A549 (cell line): ENCODE data around the gene TFEB. TPM values are rescaled to one million over a fixed set of nuclear protein-coding genes. Genes with fewer than 3 reads are reported as not detected.

Experiments used
- ATAC-seq, 2 experiments: fragments of 200-7000 bp in 1 of 2; fragments of >200 bp in 1 of 2; cut with Nextera tagmentation in 1 of 2; cut with Tn5 transposase in 1 of 2; 3 replicates each; pipeline versions ENCODE4 v1.8.0 to v1.9.1; 2018 to 2020; ENCODE audit warnings: mild to moderate bottlenecking in 1 of 2, moderate library complexity in 1 of 2
- CTCF ChIA-PET: fragments of 300-600 bp; sonication (Branson Sonifier 250); formaldehyde crosslinking; extraction: SDS; loops from one replicate; lab custom pipeline; 2021; ENCODE audit warnings: antibody characterized with exemption, inconsistent platforms; lab: Yijun Ruan, JAX
- POLR2A ChIA-PET: fragments of 350-600 bp; formaldehyde crosslinking; extraction: SDS; loops from one replicate; lab custom pipeline; 2021; ENCODE audit warnings: antibody characterized with exemption, inconsistent platforms; lab: Yijun Ruan, JAX
- DNase-seq, 2 experiments: peaks; one replicate each; pipeline versions ENCODE4 v3.0.0 to v3.0.0-alpha.2; 2011 to 2016; ENCODE audit warnings: low read depth in 1 of 2, low spot score in 1 of 2
- FAIRE-seq: peaks from 2 replicates; lab custom pipeline; 2011; peaks lifted over from hg19 to GRCh38; lab: Jason Lieb, UNC
- H3K27ac ChIP-seq, 2 experiments: fragments of >200 bp; sonication (Bioruptor Twin); formaldehyde crosslinking; 3 replicates each; pipeline ENCODE4 v1.5.1; 2016 to 2017
- H3K4me1 ChIP-seq: fragments of >200 bp; sonication (Bioruptor Twin); formaldehyde crosslinking; 3 replicates; pipeline ENCODE4 v1.6.1; 2016
- H3K4me2 ChIP-seq: fragments of >200 bp; sonication (Bioruptor Twin); formaldehyde crosslinking; 3 replicates; pipeline ENCODE4 v1.6.1; 2016
- H3K4me3 ChIP-seq: fragments of >200 bp; sonication (Bioruptor Twin); formaldehyde crosslinking; 3 replicates; pipeline ENCODE4 v1.5.1; 2016
- H3K9me3 ChIP-seq: fragments of >200 bp; sonication (Bioruptor Twin); formaldehyde crosslinking; 3 replicates; pipeline ENCODE4 v1.6.1; 2016
- CBX8 ChIP-seq: fragments of 200-600 bp; sonication (generic); IDR thresholded peaks from 2 replicates; pipeline ENCODE4 v1.6.1; 2016
- CTCF ChIP-seq: fragments of >200 bp; sonication (Bioruptor Twin); formaldehyde crosslinking; IDR thresholded peaks from 3 replicates; pipeline ENCODE4 v1.5.1; 2016
- EHF ChIP-seq: fragments of 250-450 bp; sonication (Bioruptor Pico); IDR thresholded peaks from 2 replicates; pipeline ENCODE4 v1.5.0; 2020; ENCODE audit warnings: mild to moderate bottlenecking
- EHMT2 ChIP-seq: fragments of 200-600 bp; sonication (generic); IDR thresholded peaks from 2 replicates; pipeline ENCODE4 v1.6.1; 2016; ENCODE audit warnings: antibody characterized with exemption, low read depth, mild to moderate bottlenecking, moderate library complexity
- FOSL2 ChIP-seq, 2 experiments: fragments of 450-650 bp in 1 of 2; fragments of >200 bp in 1 of 2; sonication (Bioruptor Twin) in 1 of 2; formaldehyde crosslinking; IDR thresholded peaks; 2 replicates each; pipeline versions ENCODE4 v1.5.0 to v1.6.1; 2016 to 2020; ENCODE audit warnings: mild to moderate bottlenecking in 1 of 2, moderate library complexity in 1 of 2
- JUN ChIP-seq, 2 experiments: fragments of >200 bp; sonication (Bioruptor Twin); formaldehyde crosslinking; IDR thresholded peaks; 2 replicates in 1 of 2; 3 replicates in 1 of 2; pipeline ENCODE4 v1.6.1; 2016 to 2017
- MAX ChIP-seq: IDR thresholded peaks from 2 replicates; pipeline ENCODE4 v1.6.1; 2012
- NFE2L2 ChIP-seq: fragments of 150-350 bp; conservative IDR thresholded peaks from 2 replicates; pipeline ENCODE4 v1.6.1; 2014; ENCODE audit warnings: low read length
- NPAS2 ChIP-seq: fragments of 250-450 bp; sonication (Bioruptor Pico); IDR thresholded peaks from 2 replicates; pipeline ENCODE4 v1.8.0; 2022; ENCODE audit warnings: mild to moderate bottlenecking, moderate library complexity, borderline replicate concordance
- PBX3 ChIP-seq: IDR thresholded peaks from 2 replicates; pipeline ENCODE4 v1.6.1; 2012
- REST ChIP-seq: fragments of 200-600 bp; sonication (generic); IDR thresholded peaks from 2 replicates; pipeline ENCODE4 v1.6.1; 2016; ENCODE audit warnings: antibody characterized with exemption, mild to moderate bottlenecking, moderate library complexity
- RFX5 ChIP-seq: fragments of 450-650 bp; IDR thresholded peaks from 2 replicates; pipeline ENCODE4 v1.7.1; 2014; ENCODE audit warnings: antibody characterized with exemption, mild to moderate bottlenecking, moderate library complexity
- USF2 ChIP-seq: fragments of 450-650 bp; IDR thresholded peaks from 2 replicates; pipeline ENCODE4 v1.6.1; 2014; ENCODE audit warnings: antibody characterized with exemption
- WGBS: methylation state at CpG from one replicate; pipeline ENCODE4 v1.1.6; 2017; ENCODE audit errors: missing lambda C conversion rate; 5-methylcytosine and 5-hydroxymethylcytosine counted together
- polyA plus RNA-seq, 4 experiments: library from polyadenylated mRNA; depleted of rRNA in 3 of 4; stranded (reverse); fragments of >200 nt; fragmentation: RNase III in 1 of 4; extraction: RNeasy Plus Mini Kit Qiagen cat#74134 plus additional on column Dnase treatment in 1 of 4; gene quantifications; 2 replicates in 3 of 4; 3 replicates in 1 of 4; pipeline ENCODE4 v1.2.3, GENCODE V29; 2011 to 2017

TFEB gene
- polyA plus RNA-seq, 2 of the 4 experiments (the other 2 are of a cell fraction), result 3.1 to 6.1 TPM

GRCh38 chr6:41651246-41651961 lies 84.0 kb downstream of the TFEB start (continued):
- TF ChIP-seq REST, result no peak

- FAIRE-seq, result no peak
- 100% methylated on average over 2 of the region's 2 CpGs for WGBS
- CTCF ChIA-PET, result interaction anchor here (1.8 to 3.3 kb wide), 2 partner anchors 34 to 282 kb away, joined by 9 to 12 read pairs; no protein-coding TSS in a partner anchor
Observed at GRCh38 chr6:41650120-41650519, 85.3 kb downstream of the TFEB start.

GRCh38 chr6:41649596-41649995 lies 85.8 kb downstream of the TFEB start:
- Histone ChIP-seq H3K9me3 (no peaks in the 10 kb centered on the region), H3K4me3 (no peak overlapping the region), H3K27ac (no peak overlapping the region), H3K4me1 (no peaks in the 10 kb centered on the region; the same call in 2 of the 3 replicates), H3K4me2 (no peak overlapping the region)
- ChIA-PET POLR2A (no interaction called here), CTCF (interaction anchor here (0.7 to 1.6 kb wide), 4 partner anchors 9 to 47 kb away, joined by 3 to 5 read pairs (median 3); no protein-coding TSS in a partner anchor)
- DNase-seq (no peak), FAIRE-seq (no peak), ATAC-seq (no peak)
- WGBS, result 70% methylated on average over 5 of the region's 10 CpGs
- no peak for TF ChIP-seq CBX8
- no peak for TF ChIP-seq JUN (IDR thresholded peaks at IDR 0.05)
- TF ChIP-seq CTCF, result no peak
- no peak for TF ChIP-seq RFX5
- TF ChIP-seq PBX3, result no peak
- no peak for TF ChIP-seq NPAS2 (CRISPR knock-in tag)
- TF ChIP-seq EHMT2, result no peak
- no peak for TF ChIP-seq FOSL2 (IDR thresholded peaks at IDR 0.05)
- TF ChIP-seq FOSL2 (CRISPR knock-in tag; IDR thresholded peaks at IDR 0.05), result no peak

More at GRCh38 chr6:41650120-41650519, 85.3 kb downstream of the TFEB start:
- no peak for TF ChIP-seq JUN (IDR thresholded peaks at IDR 0.05)
- TF ChIP-seq EHF (CRISPR knock-in tag), result no peak
- TF ChIP-seq MAX, result no peak
- TF ChIP-seq USF2, result no peak
- TF ChIP-seq NFE2L2, result no peak
- Histone ChIP-seq H3K4me2 (no peak overlapping the region), H3K9me3 (no peaks in the 10 kb centered on the region), H3K27ac (no peak overlapping the region), H3K4me1 (no peaks in the 10 kb centered on the region; the same call in 2 of the 3 replicates), H3K4me3 (no peak overlapping the region)
- ATAC-seq, result no peak
- DNase-seq, result no peak
- POLR2A ChIA-PET, result no interaction called here
